Osteocyte (in vitro differentiated cells): ENCODE results near the gene ITGB3. TPM values are rescaled to one million over a fixed set of nuclear protein-coding genes. Genes with fewer than 3 reads are reported as not detected.

ENCODE experiments used
- DNase-seq: peaks from one replicate; pipeline ENCODE4 v3.0.0; 2021; ENCODE audit warnings: mixed read lengths; ENCODE audit not compliant: unreplicated experiment; ENCODE audit errors: extremely low spot score
- H3K27ac Mint-ChIP-seq: one replicate; pipeline ENCODE4 v1.8.0; 2021; ENCODE audit warnings: mild to moderate bottlenecking, mixed read lengths; ENCODE audit not compliant: unreplicated experiment
- H3K27me3 Mint-ChIP-seq: one replicate; pipeline ENCODE4 v1.8.0; 2021; ENCODE audit warnings: mixed read lengths; ENCODE audit not compliant: unreplicated experiment
- H3K36me3 Mint-ChIP-seq: one replicate; pipeline ENCODE4 v1.8.0; 2021; ENCODE audit warnings: mixed read lengths; ENCODE audit not compliant: unreplicated experiment
- H3K4me1 Mint-ChIP-seq: one replicate; pipeline ENCODE4 v1.8.0; 2021; ENCODE audit warnings: mixed read lengths; ENCODE audit not compliant: unreplicated experiment
- H3K4me3 Mint-ChIP-seq: one replicate; pipeline ENCODE4 v1.8.0; 2021; ENCODE audit warnings: mild to moderate bottlenecking, moderate library complexity, mixed read lengths; ENCODE audit not compliant: unreplicated experiment
- H3K9me3 Mint-ChIP-seq: one replicate; pipeline ENCODE4 v1.8.0; 2021; ENCODE audit warnings: mixed read lengths; ENCODE audit not compliant: unreplicated experiment
- CTCF ChIP-seq: fragments of 200-600 bp; sonication (generic); IDR thresholded peaks from 2 replicates; pipeline ENCODE4 v1.5.0; 2021; ENCODE audit warnings: antibody characterized with exemption, mild to moderate bottlenecking, moderate library complexity
- total RNA-seq: library from RNA; stranded (reverse); gene quantifications from 2 replicates; pipeline ENCODE4 v1.2.1, GENCODE V29; 2021

The ITGB3 gene
- total RNA-seq, 1 donor from 2014 or later: 3.3 TPM

GRCh38 chr17:47219621-47220475 is 33.8 kb upstream of the ITGB3 start:
- Mint-ChIP-seq H3K27me3 (peaks cover 3% of the 10 kb centered on the region), H3K27ac (no peak overlapping the region), H3K36me3 (no peaks in the 10 kb centered on the region), H3K4me3 (no peak overlapping the region), H3K9me3 (no peaks in the 10 kb centered on the region), H3K4me1 (peaks cover 10% of the 10 kb centered on the region)
- no peak for DNase-seq
- TF ChIP-seq CTCF: no peak

- Mint-ChIP-seq H3K4me3 (no peak overlapping the region), H3K36me3 (no peaks in the 10 kb centered on the region)
- TF ChIP-seq CTCF: no peak
Measured at GRCh38 chr17:47220531-47220999, 33.1 kb upstream of the ITGB3 start.

GRCh38 chr17:47221154-47221553 is 32.5 kb upstream of the ITGB3 start:
- Mint-ChIP-seq H3K36me3 (no peaks in the 10 kb centered on the region), H3K4me3 (no peak overlapping the region), H3K27ac (no peak overlapping the region), H3K4me1 (peaks cover 23% of the 10 kb centered on the region), H3K27me3 (no peaks in the 10 kb centered on the region), H3K9me3 (no peaks in the 10 kb centered on the region)
- no peak for DNase-seq
- no peak for TF ChIP-seq CTCF

More at GRCh38 chr17:47220531-47220999, 33.1 kb upstream of the ITGB3 start:
- Mint-ChIP-seq H3K27ac (no peak overlapping the region), H3K9me3 (no peaks in the 10 kb centered on the region), H3K27me3 (no peaks in the 10 kb centered on the region), H3K4me1 (peaks cover 17% of the 10 kb centered on the region)
- no peak for DNase-seq

- no peak overlapping the region for H3K27ac Mint-ChIP-seq
- H3K9me3 Mint-ChIP-seq: no peaks in the 10 kb centered on the region
- TF ChIP-seq CTCF: no peak
- no peak for DNase-seq
- peaks cover 23% of the 10 kb centered on the region for H3K4me1 Mint-ChIP-seq
- H3K27me3 Mint-ChIP-seq: no peaks in the 10 kb centered on the region
- no peaks in the 10 kb centered on the region for H3K36me3 Mint-ChIP-seq
- H3K4me3 Mint-ChIP-seq: no peak overlapping the region
Measured at GRCh38 chr17:47222047-47222446, 31.6 kb upstream of the ITGB3 start.

- Mint-ChIP-seq H3K4me3 (no peak overlapping the region), H3K9me3 (no peaks in the 10 kb centered on the region), H3K36me3 (no peaks in the 10 kb centered on the region), H3K27me3 (no peaks in the 10 kb centered on the region), H3K4me1 (peaks cover 23% of the 10 kb centered on the region), H3K27ac (no peak overlapping the region)
- no peak for TF ChIP-seq CTCF
- DNase-seq: no peak
Measured at GRCh38 chr17:47223007-47223406, 30.6 kb upstream of the ITGB3 start.
